GM12875 (cell line): ENCODE results near the gene S1PR3.

Experiments used
- H3K4me3 ChIP-seq: one replicate; pipeline ENCODE4 v1.5.1; 2011; ENCODE audit warnings: low read depth, low read length, control low read depth
- TF ChIP-seq, protein P1 (sequence below): IDR thresholded peaks from 2 replicates; pipeline ENCODE4 v1.5.1; 2011; ENCODE audit warnings: low read depth, mild to moderate bottlenecking, control low read depth, inconsistent platforms, low read length, moderate library complexity, borderline replicate concordance; ENCODE audit not compliant: insufficient read depth

Gene S1PR3

DNA sequence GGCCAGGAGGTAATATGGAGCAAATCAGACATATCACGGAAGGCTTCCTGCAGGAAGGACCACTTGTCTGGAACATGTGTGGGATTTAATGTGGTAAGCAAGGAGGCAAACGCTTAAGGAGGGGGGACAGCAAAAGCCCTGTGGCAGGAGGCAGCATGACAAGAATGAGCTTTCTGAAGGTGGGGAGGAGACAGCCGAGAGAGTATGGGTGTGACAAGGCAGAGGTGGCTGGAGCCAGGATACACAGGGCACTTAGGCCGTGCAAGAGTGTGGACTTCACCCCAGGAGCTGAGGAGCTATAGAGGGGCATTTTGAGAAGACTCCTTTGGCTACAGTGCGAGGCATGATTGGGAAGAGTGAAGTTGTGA is 14.4 kb upstream of the S1PR3 start:
- TF ChIP-seq, protein P1, sequence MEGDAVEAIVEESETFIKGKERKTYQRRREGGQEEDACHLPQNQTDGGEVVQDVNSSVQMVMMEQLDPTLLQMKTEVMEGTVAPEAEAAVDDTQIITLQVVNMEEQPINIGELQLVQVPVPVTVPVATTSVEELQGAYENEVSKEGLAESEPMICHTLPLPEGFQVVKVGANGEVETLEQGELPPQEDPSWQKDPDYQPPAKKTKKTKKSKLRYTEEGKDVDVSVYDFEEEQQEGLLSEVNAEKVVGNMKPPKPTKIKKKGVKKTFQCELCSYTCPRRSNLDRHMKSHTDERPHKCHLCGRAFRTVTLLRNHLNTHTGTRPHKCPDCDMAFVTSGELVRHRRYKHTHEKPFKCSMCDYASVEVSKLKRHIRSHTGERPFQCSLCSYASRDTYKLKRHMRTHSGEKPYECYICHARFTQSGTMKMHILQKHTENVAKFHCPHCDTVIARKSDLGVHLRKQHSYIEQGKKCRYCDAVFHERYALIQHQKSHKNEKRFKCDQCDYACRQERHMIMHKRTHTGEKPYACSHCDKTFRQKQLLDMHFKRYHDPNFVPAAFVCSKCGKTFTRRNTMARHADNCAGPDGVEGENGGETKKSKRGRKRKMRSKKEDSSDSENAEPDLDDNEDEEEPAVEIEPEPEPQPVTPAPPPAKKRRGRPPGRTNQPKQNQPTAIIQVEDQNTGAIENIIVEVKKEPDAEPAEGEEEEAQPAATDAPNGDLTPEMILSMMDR = no peak
- no peak overlapping the region for H3K4me3 ChIP-seq

DNA sequence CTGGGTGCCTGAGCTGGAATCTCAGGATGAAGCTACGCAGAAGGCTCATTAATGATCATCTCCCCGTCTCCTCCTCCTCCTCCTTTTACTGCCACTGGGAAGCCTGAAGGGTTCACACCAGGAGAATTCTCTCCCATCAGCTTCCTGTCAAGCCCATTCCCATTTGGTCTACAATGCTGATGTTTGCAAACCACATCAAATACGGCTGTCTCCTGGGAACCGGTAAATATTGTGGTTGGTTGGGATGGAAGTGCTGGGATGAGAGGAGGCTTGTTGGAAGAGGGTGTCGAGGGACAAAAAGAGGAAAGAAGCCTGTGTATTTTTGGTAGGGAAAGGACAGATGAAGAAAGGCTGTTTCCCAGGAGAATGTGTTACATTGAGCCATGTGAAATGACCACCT is 13.2 kb upstream of the S1PR3 start:
- H3K4me3 ChIP-seq = no peak overlapping the region
- TF ChIP-seq, protein P1 = no peak

DNA sequence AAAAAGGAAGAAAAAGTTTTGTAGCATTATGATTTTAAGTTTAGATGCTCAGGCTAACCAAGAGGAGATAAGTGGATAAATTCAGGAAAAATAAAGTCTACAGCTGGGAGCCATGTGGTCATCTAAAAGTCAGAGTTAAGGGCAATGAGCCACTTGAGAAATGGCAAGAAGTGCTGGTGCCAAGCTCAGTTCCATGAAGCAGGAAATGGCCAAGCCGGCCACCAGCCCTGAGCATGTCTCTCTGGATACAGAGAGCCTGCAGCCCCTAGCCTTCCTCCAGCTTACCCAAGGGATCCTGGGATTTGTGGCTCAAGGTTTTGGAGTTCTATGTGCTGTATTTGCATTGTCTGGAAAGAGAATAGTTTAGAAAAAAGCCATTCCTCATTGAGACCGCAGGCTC is 12.2 kb upstream of the S1PR3 start:
- no peak overlapping the region for H3K4me3 ChIP-seq
- TF ChIP-seq, protein P1 = no peak

DNA sequence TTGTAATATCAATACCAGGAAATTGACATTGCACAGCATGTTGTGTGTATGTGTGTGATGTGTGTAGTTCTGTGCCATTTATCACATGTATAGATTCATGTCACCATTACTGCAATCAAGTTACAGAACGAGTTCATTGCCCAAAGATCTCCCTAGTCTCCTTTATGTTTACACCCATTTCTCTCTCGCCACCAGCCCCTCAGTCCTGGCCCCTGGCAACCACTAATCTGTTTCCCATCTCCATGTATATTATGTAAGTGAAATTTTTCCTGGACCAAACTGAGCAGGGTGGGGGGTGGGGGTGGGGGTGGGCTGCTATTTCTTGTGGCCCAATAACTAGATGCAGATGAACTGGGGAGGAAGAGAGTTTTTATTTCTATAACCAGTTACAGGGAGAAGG is 11.5 kb upstream of the S1PR3 start:
- H3K4me3 ChIP-seq = no peak overlapping the region
- TF ChIP-seq, protein P1 = no peak

DNA sequence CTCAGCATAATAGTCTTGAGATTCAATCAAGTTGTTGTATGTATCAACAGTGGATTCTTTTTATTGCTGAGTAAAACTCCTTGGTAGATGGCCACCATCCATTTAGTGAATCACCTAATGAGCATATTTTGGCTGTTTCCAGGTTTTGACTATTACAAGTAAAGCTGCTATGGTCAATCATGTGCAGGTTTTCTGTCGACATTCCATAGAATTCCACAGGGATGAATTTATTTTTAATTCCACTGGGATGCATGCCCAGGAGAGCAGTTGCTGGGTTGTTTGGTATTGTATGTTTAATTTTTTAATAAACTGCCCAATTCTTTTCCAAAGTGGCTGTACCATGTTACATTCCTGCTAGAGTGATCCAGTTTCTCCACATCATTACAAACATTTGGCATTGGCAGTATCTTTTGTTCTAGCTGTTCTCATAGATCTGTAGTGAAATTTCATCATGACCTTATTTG is 10.5 kb upstream of the S1PR3 start:
- no peak overlapping the region for H3K4me3 ChIP-seq
- TF ChIP-seq, protein P1 = no peak

DNA sequence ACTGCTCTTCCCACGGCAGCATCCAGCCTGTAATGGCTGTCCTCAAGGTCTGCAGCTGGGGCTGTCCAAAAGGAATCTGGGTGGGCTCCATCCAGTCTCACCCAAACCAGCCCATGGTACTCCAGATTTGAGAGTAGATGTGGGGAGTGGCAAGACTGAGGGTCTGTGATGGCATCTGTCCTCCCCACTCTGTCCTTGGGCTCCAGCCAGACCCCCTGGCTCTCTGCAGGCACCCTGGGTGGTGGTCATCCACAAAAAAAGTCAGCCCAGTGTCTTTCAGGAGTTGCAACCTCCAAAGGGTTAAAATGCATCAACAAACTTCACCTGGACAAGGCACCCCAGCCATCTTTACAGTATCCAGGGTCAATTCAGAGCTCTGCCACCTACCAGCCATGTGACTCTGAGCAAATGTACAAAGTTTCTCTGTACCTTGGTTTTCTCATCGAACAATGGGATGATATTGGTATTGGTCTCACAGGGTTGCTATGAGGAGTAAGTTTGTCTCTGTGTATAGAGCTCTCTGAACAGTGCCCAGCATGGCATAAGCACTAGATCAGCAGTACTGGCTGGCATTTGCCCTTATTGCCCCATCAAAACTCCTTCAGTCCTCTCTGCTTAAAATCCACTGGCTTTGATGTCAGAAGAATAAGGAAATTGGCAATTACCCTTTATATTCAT is 7.3 kb upstream of the S1PR3 start:
- TF ChIP-seq, protein P1 = no peak
- no peak overlapping the region for H3K4me3 ChIP-seq

DNA sequence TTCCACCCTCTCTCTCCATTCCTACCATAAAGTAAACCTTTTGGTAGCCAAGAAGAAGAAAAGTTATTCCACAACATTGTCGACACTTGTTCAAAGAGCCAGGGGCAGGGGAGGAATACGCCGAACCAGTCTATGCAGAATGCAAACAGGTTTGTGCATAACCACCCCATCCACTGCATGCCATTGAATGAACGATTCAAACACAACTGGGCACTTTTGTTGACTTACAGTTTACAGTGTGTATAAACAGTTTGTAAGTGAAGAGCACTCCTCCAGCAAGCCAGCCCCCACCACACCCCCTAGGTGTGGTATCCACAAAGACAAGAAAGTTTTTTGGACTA is 6.8 kb upstream of the S1PR3 start:
- TF ChIP-seq, protein P1 = no peak
- no peak overlapping the region for H3K4me3 ChIP-seq
